BJ (cell line): ENCODE data around the gene DRGX. TPM values are rescaled to one million over a fixed set of nuclear protein-coding genes. Genes with fewer than 3 reads are reported as not detected.

Source experiments
- CTCF ChIA-PET: fragments of 350-600 bp; formaldehyde crosslinking; extraction: SDS; loops from one replicate; lab custom pipeline; 2021; ENCODE audit warnings: antibody characterized with exemption, inconsistent platforms; lab: Yijun Ruan, JAX
- POLR2A ChIA-PET: fragments of 300-600 bp; sonication (Branson Sonifier 250); formaldehyde crosslinking; extraction: SDS; loops from one replicate; lab custom pipeline; 2021; ENCODE audit warnings: antibody characterized with exemption; lab: Charles Lee
- DNase-seq: peaks from one replicate; pipeline ENCODE4 v3.0.0-alpha.2; 2011; ENCODE audit warnings: low read depth
- H3K27me3 ChIP-seq: 2 replicates; pipeline ENCODE4 v1.6.0; 2011; ENCODE audit warnings: low read length; ENCODE audit not compliant: control insufficient read depth, insufficient read depth
- H3K36me3 ChIP-seq: 2 replicates; pipeline ENCODE4 v1.5.1; 2011; ENCODE audit warnings: low read length; ENCODE audit not compliant: control insufficient read depth, insufficient read depth
- H3K4me3 ChIP-seq: 2 replicates; pipeline ENCODE4 v1.5.1; 2011; ENCODE audit warnings: low read depth, mild to moderate bottlenecking, control low read depth, low read length
- polyA plus RNA-seq: library from polyadenylated mRNA; depleted of rRNA; stranded (reverse); fragments of >200 nt; gene quantifications from 2 replicates; pipeline ENCODE4 v1.2.3, GENCODE V29; 2011
- TF ChIP-seq, protein P1 (sequence below): IDR thresholded peaks from 2 replicates; pipeline ENCODE4 v1.5.1; 2011; ENCODE audit warnings: low read depth, mild to moderate bottlenecking, control low read depth, inconsistent platforms, low read length, moderate library complexity; ENCODE audit not compliant: insufficient read depth

DRGX gene
- polyA plus RNA-seq, 1 experiment, result 0.06 TPM

DNA sequence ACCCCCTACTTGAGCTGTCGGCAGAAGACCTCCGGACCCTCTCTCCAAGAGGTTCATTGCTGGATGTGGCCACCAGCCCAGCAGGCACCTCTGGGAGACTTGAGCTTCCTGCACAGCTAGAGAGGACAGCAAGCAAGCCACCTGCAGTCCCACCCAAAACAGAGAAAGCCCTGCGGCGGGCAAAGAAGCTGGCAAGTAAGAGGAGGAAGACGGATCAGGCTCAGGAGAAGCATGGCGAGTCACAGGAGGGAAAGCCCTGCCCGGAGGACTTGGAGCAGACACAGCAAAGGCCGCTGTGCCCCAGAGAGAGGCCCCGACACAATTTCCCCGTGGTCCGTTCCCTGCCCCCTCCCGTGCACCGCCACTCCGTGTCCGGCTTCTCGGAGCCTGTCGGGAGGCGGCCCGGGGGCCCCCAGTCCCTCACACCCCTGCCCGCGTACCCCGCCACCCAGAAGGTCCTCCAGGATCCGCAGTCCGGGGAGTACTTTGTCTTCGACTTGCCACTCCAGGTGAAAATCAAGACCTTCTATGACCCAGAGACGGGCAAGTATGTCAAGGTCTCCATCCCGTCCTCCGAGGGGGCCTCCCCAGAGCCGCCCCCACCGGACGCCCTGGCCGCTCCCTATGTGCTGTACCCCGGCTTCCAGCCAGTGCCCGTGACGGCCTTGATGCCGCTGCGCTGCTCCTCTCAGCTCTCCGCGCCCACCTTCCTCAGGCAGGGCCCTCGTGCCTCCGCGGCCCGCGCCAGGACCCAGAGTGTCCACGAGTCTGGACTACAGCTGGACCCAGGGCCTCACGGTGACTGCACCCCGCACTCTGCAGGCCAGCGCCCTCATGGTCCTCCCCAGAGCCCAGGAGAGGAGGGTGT, 69.7 kb downstream of the DRGX start:
- TF ChIP-seq, protein P1, sequence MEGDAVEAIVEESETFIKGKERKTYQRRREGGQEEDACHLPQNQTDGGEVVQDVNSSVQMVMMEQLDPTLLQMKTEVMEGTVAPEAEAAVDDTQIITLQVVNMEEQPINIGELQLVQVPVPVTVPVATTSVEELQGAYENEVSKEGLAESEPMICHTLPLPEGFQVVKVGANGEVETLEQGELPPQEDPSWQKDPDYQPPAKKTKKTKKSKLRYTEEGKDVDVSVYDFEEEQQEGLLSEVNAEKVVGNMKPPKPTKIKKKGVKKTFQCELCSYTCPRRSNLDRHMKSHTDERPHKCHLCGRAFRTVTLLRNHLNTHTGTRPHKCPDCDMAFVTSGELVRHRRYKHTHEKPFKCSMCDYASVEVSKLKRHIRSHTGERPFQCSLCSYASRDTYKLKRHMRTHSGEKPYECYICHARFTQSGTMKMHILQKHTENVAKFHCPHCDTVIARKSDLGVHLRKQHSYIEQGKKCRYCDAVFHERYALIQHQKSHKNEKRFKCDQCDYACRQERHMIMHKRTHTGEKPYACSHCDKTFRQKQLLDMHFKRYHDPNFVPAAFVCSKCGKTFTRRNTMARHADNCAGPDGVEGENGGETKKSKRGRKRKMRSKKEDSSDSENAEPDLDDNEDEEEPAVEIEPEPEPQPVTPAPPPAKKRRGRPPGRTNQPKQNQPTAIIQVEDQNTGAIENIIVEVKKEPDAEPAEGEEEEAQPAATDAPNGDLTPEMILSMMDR, result no peak
- Histone ChIP-seq H3K36me3 (no peaks in the 10 kb centered on the region), H3K27me3 (peaks cover 2% of the 10 kb centered on the region; the same call in 1 of the 2 replicates), H3K4me3 (no peak overlapping the region)
- DNase-seq, result no peak
- ChIA-PET POLR2A (no interaction called here), CTCF (interaction anchor here (0.6 to 0.8 kb wide), 2 partner anchors 8 to 12 kb away, joined by 3 read pairs; no protein-coding TSS in a partner anchor)

DNA sequence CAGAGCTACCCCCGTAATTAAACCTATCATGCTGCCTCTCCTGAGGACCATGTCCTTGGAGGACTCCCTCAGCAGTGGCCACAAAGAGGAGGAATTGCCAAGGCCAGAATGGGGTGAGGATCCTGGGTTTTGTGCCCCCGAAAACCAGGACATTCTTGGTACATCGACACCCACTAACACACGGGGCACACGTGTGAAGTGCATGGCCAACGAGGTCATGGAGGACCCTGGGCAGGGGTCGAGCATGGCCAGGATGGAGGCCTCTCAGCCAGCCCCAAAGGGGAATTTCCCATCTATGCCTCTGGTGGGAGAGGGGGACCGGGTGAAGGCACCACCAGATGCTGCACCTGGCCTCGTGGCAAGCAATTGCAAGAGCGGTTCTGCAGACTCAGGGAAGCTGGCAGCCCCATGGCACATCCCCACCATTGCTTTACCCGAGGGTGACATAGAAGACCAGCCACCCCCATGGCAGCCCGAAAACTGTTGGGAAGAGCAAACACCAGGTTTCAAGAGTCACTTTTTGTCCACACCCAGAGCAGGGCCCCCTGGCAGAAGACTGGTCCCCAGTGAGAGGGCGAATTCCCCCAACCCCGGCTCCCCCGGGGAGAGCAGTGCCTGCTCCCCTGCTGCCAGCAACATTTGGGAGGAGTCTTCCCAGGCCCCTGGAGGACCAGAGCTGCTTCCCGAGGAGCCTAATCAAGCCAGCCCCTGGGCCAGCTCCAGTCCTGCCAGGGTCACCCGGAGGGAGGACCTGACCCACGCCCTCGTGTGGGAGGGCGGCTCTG, 70.6 kb downstream of the DRGX start:
- TF ChIP-seq, protein P1, result no peak
- DNase-seq, result no peak
- H3K36me3 ChIP-seq, result no peaks in the 10 kb centered on the region
- peaks cover 2% of the 10 kb centered on the region; the same call in 1 of the 2 replicates for H3K27me3 ChIP-seq
- no peak overlapping the region for H3K4me3 ChIP-seq
- POLR2A ChIA-PET, result no interaction called here
- CTCF ChIA-PET, result interaction anchor here (0.8 to 0.9 kb wide), 2 partner anchors 9 to 35 kb away, joined by 3 read pairs; no protein-coding TSS in a partner anchor

DNA sequence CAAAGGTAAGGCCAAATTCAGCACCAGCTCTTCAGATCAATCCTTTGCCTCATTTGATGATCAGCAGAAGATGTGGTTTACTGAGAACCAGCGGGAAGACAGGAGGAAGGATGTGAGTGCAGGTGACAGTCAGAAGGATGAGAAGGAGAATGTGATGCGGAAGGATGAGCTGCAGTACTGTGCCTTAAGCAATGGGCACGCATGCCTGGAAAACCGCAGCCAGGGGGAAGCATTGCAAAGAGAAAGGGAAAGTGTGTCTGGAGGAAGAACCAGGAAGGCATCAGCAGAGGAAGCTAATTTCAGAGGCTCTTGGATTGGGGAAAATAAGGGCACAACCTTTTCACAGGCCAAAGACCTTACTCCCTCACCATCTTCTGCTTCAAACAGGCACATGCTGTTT, 71.2 kb downstream of the DRGX start:
- Histone ChIP-seq H3K4me3 (no peak overlapping the region), H3K36me3 (no peaks in the 10 kb centered on the region), H3K27me3 (peaks cover 2% of the 10 kb centered on the region; the same call in 1 of the 2 replicates)
- CTCF ChIA-PET, result interaction anchor here (0.9 kb wide), 1 partner anchor 35 kb away, joined by 3 read pairs; no protein-coding TSS in a partner anchor
- POLR2A ChIA-PET, result no interaction called here
- DNase-seq, result no peak
- TF ChIP-seq, protein P1, result no peak

DNA sequence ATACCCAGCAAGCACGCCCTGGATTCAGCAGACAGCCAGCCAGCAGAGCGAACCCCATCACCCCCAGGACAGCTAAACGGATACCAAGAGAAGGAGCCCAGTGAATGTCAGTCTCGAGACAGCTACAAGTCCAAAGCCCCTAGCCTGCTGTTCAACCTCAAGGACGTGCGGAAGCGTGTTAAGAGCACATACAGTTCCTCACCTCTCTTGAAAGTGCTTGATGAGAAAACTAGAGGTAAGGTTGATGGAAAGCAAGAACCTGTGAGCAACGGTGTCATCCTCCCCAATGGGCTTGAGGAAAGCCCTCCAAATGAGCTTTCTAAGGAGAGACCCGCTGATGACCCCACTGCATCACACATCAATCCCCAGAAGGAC, 72.0 kb downstream of the DRGX start:
- CTCF ChIA-PET, result no interaction called here
- POLR2A ChIA-PET, result no interaction called here
- TF ChIP-seq, protein P1, result no peak
- no peak for DNase-seq
- H3K27me3 ChIP-seq, result peaks cover 2% of the 10 kb centered on the region; the same call in 1 of the 2 replicates
- H3K36me3 ChIP-seq, result no peaks in the 10 kb centered on the region
- H3K4me3 ChIP-seq, result no peak overlapping the region
